H9 (cell line): ENCODE results near the gene WFIKKN1. TPM values are rescaled to one million over a fixed set of nuclear protein-coding genes. Genes with fewer than 3 reads are reported as not detected.

ENCODE experiments used
- DNase-seq: peaks from one replicate; pipeline ENCODE4 v3.0.0-alpha.2; 2017
- H2AFZ ChIP-seq: one replicate; pipeline ENCODE4 v1.6.1; 2013; ENCODE audit warnings: mild to moderate bottlenecking, low read length, control low read depth, moderate library complexity
- H2AK5ac ChIP-seq: 2 replicates; pipeline ENCODE4 v1.6.1; 2013; ENCODE audit warnings: low read length, control low read depth, mixed read lengths; ENCODE audit not compliant: insufficient read length
- H2BK120ac ChIP-seq: one replicate; pipeline ENCODE4 v1.6.1; 2013; ENCODE audit warnings: low read depth, mild to moderate bottlenecking, low read length, control low read depth, inconsistent platforms; ENCODE audit not compliant: poor library complexity, severe bottlenecking
- H2BK12ac ChIP-seq: 2 replicates; pipeline ENCODE4 v1.6.1; 2013; ENCODE audit warnings: low read length, control low read depth, mixed read lengths, low read depth; ENCODE audit not compliant: insufficient read length
- H2BK15ac ChIP-seq: 2 replicates; pipeline ENCODE4 v1.6.1; 2013; ENCODE audit warnings: low read depth, low read length, control low read depth
- H2BK20ac ChIP-seq: one replicate; pipeline ENCODE4 v1.6.1; 2013; ENCODE audit warnings: low read depth, mild to moderate bottlenecking, low read length, control low read depth, inconsistent platforms; ENCODE audit not compliant: poor library complexity, severe bottlenecking
- H2BK5ac ChIP-seq: 2 replicates; pipeline ENCODE4 v1.6.1; 2013; ENCODE audit warnings: low read length, control low read depth, mixed read lengths; ENCODE audit not compliant: insufficient read length
- H3K14ac ChIP-seq: 2 replicates; pipeline ENCODE4 v1.6.1; 2013; ENCODE audit warnings: low read length, control low read depth; ENCODE audit not compliant: insufficient read depth
- H3K18ac ChIP-seq: 2 replicates; pipeline ENCODE4 v1.6.1; 2013; ENCODE audit warnings: low read depth, mild to moderate bottlenecking, mixed read lengths, low read length, control low read depth; ENCODE audit not compliant: insufficient read length
- H3K23ac ChIP-seq: 2 replicates; pipeline ENCODE4 v1.6.1; 2013; ENCODE audit warnings: low read length, control low read depth, mixed read lengths, low read depth; ENCODE audit not compliant: insufficient read length
- H3K23me2 ChIP-seq: 2 replicates; pipeline ENCODE4 v1.6.1; 2013; ENCODE audit warnings: low read depth, mild to moderate bottlenecking, mixed read lengths, low read length, control low read depth; ENCODE audit not compliant: insufficient read length, poor library complexity, severe bottlenecking
- H3K27ac ChIP-seq: 2 replicates; pipeline ENCODE4 v1.5.1; 2013; ENCODE audit warnings: low read length, control low read depth, mixed read lengths, low read depth; ENCODE audit not compliant: insufficient read length
- H3K27me3 ChIP-seq: 2 replicates; pipeline ENCODE4 v1.6.1; 2013; ENCODE audit warnings: low read length, control low read depth, inconsistent platforms; ENCODE audit not compliant: insufficient read depth
- H3K4ac ChIP-seq: 2 replicates; pipeline ENCODE4 v1.6.1; 2013; ENCODE audit warnings: low read depth, mild to moderate bottlenecking, control low read depth, inconsistent platforms, low read length, moderate library complexity
- H3K4me1 ChIP-seq: 2 replicates; pipeline ENCODE4 v1.6.1; 2013; ENCODE audit warnings: low read length, control low read depth, inconsistent platforms; ENCODE audit not compliant: insufficient read depth
- H3K4me2 ChIP-seq: 2 replicates; pipeline ENCODE4 v1.6.1; 2013; ENCODE audit warnings: low read length, control low read depth, mixed read lengths; ENCODE audit not compliant: insufficient read length, insufficient read depth
- H3K56ac ChIP-seq: 2 replicates; pipeline ENCODE4 v1.6.1; 2013; ENCODE audit warnings: low read depth, mild to moderate bottlenecking, mixed read lengths, low read length, control low read depth; ENCODE audit not compliant: insufficient read length
- H3K79me1 ChIP-seq: 2 replicates; pipeline ENCODE4 v1.6.1; 2013; ENCODE audit warnings: low read depth, mild to moderate bottlenecking, moderate library complexity, low read length, control low read depth, inconsistent platforms; ENCODE audit not compliant: insufficient read depth, poor library complexity, severe bottlenecking
- H3K79me2 ChIP-seq: 2 replicates; pipeline ENCODE4 v1.6.1; 2013; ENCODE audit warnings: low read length, control low read depth, inconsistent platforms; ENCODE audit not compliant: insufficient read depth
- H3K9ac ChIP-seq: 2 replicates; pipeline ENCODE4 v1.6.1; 2013; ENCODE audit warnings: low read length, control low read depth, mixed read lengths; ENCODE audit not compliant: insufficient read length; ENCODE audit errors: extremely low read depth
- H3K9me3 ChIP-seq: one replicate; pipeline ENCODE4 v1.6.1; 2013; ENCODE audit warnings: low read depth, low read length, inconsistent platforms; ENCODE audit not compliant: control insufficient read depth
- H3T11ph ChIP-seq: one replicate; pipeline ENCODE4 v1.6.1; 2013; ENCODE audit warnings: mild to moderate bottlenecking, low read length, control low read depth, inconsistent platforms
- H4K20me1 ChIP-seq: one replicate; pipeline ENCODE4 v1.6.1; 2013; ENCODE audit not compliant: control insufficient read depth, insufficient read length, insufficient read depth
- H4K5ac ChIP-seq: 2 replicates; pipeline ENCODE4 v1.6.1; 2013; ENCODE audit warnings: low read depth, mild to moderate bottlenecking, mixed read lengths, low read length, control low read depth; ENCODE audit not compliant: insufficient read length
- H4K8ac ChIP-seq: replicated peaks from 2 replicates; pipeline ENCODE4 v1.6.1; 2013; ENCODE audit warnings: low read length, control low read depth, mixed read lengths, low read depth; ENCODE audit not compliant: insufficient read length
- H4K91ac ChIP-seq: 2 replicates; pipeline ENCODE4 v1.6.1; 2013; ENCODE audit warnings: low read depth, mild to moderate bottlenecking, moderate library complexity, mixed read lengths, low read length, control low read depth; ENCODE audit not compliant: insufficient read length
- H3K27ac Mint-ChIP-seq, 3 experiments: 2 replicates in 2 of 3; 3 replicates in 1 of 3; pipeline ENCODE4 v1.8.0; 2020 to 2021; ENCODE audit warnings: mixed read lengths in 3 of 3, mild to moderate bottlenecking in 1 of 3, moderate library complexity in 1 of 3
- H3K27me3 Mint-ChIP-seq: 2 replicates; pipeline ENCODE4 v1.8.0; 2021; ENCODE audit warnings: low read depth, mild to moderate bottlenecking, moderate library complexity, mixed read lengths
- H3K36me3 Mint-ChIP-seq, 3 experiments: 2 replicates in 2 of 3; 3 replicates in 1 of 3; pipeline ENCODE4 v1.8.0; 2020 to 2021; ENCODE audit warnings: low read depth in 3 of 3, mixed read lengths in 3 of 3; ENCODE audit not compliant: insufficient read depth in 1 of 3
- H3K4me1 Mint-ChIP-seq, 2 experiments: 2 replicates each; pipeline ENCODE4 v1.8.0; 2020; ENCODE audit warnings: mixed read lengths in 2 of 2
- H3K4me3 Mint-ChIP-seq, 2 experiments: 2 replicates in 1 of 2; 3 replicates in 1 of 2; pipeline ENCODE4 v1.8.0; 2020 to 2021; ENCODE audit warnings: mild to moderate bottlenecking in 2 of 2, mixed read lengths in 2 of 2, moderate library complexity in 1 of 2
- H3K9me3 Mint-ChIP-seq, 2 experiments: 2 replicates in 1 of 2; 3 replicates in 1 of 2; pipeline ENCODE4 v1.8.0; 2020; ENCODE audit warnings: mild to moderate bottlenecking in 2 of 2, mixed read lengths in 2 of 2, moderate library complexity in 1 of 2
- WGBS: extraction: QIAGEN DNeasy Blood & Tissue Kit; methylation state at CpG from one replicate; pipeline ENCODE4 v1.1.7; 2013; ENCODE audit warnings: missing lambda C conversion rate, low lambda C conversion rate, mixed read lengths; ENCODE audit not compliant: insufficient read length; ENCODE audit errors: extremely low coverage; 5-methylcytosine and 5-hydroxymethylcytosine counted together
- total RNA-seq: library from RNA; stranded (reverse); gene quantifications from 2 replicates; pipeline ENCODE4 v1.2.1, GENCODE V29; 2021
- TF ChIP-seq, protein P1 (sequence below): fragments of 200-600 bp; sonication (generic); conservative IDR thresholded peaks from 3 replicates; pipeline ENCODE4 v1.8.0; 2021; ENCODE audit warnings: antibody characterized with exemption, mild to moderate bottlenecking

Gene WFIKKN1
- total RNA-seq, 1 experiment from 2014 or later: 8.3 TPM

DNA sequence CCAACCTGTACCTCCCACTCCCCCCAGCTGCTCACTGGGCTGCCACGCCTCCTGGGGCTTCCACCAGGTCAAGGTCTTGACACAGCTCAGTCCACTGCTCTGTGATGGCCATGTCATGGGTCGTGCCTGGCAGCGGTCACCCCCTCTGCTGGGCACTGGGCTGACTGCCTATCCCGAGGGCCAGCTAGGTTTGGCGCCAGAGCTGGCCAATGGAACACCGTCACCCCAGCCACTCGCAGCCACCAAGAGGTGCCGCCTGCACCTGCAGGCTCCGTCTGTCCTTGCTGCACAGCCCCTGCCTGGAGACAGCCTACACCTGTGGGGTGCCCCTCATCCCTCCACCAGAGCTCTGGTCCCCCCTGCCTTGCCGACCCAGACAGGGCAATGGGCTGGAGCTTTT is 45.4 kb upstream of the WFIKKN1 start:
- H3K27ac Mint-ChIP-seq: no peak overlapping the region
- Histone ChIP-seq H4K91ac (no peak overlapping the region), H4K5ac (no peak overlapping the region), H2BK20ac (no peak overlapping the region), H3K56ac (no peak overlapping the region), H3K79me1 (no peaks in the 10 kb centered on the region), H2BK120ac (no peak overlapping the region), H3K4me1 (no peaks in the 10 kb centered on the region; the same call in 1 of the 2 replicates), H2BK5ac (no peak overlapping the region), H2BK12ac (no peak overlapping the region), H2BK15ac (no peak overlapping the region), H3K27me3 (peaks cover 7% of the 10 kb centered on the region; the same call in 1 of the 2 replicates), H4K20me1 (no peaks in the 10 kb centered on the region), H3K4ac (no peak overlapping the region), H3K9me3 (no peaks in the 10 kb centered on the region), H3K79me2 (no peaks in the 10 kb centered on the region), H3K23ac (no peak overlapping the region), H3K4me2 (no peak overlapping the region), H3K9ac (no peak overlapping the region), H3K14ac (no peak overlapping the region), H3T11ph (no peak overlapping the region), H2AFZ (no peak overlapping the region), H3K27ac (no peak overlapping the region), H2AK5ac (no peak overlapping the region), H3K18ac (no peak overlapping the region), H3K23me2 (peaks cover 5% of the 10 kb centered on the region), H4K8ac (no peak overlapping the region)
- DNase-seq: peak; percentile 73
- no peak overlapping the region for H3K4me3 Mint-ChIP-seq
- H3K27me3 Mint-ChIP-seq: peaks cover 33% of the 10 kb centered on the region
- peaks cover 0 to 4% (median 4%) of the 10 kb centered on the region in 3 experiments; a peak in 3 of 7 replicates for H3K36me3 Mint-ChIP-seq
- no CpG with 5 or more reads among the region's 10 CpGs for WGBS
- no peaks in the 10 kb centered on the region for H3K9me3 Mint-ChIP-seq
- TF ChIP-seq, protein P1, sequence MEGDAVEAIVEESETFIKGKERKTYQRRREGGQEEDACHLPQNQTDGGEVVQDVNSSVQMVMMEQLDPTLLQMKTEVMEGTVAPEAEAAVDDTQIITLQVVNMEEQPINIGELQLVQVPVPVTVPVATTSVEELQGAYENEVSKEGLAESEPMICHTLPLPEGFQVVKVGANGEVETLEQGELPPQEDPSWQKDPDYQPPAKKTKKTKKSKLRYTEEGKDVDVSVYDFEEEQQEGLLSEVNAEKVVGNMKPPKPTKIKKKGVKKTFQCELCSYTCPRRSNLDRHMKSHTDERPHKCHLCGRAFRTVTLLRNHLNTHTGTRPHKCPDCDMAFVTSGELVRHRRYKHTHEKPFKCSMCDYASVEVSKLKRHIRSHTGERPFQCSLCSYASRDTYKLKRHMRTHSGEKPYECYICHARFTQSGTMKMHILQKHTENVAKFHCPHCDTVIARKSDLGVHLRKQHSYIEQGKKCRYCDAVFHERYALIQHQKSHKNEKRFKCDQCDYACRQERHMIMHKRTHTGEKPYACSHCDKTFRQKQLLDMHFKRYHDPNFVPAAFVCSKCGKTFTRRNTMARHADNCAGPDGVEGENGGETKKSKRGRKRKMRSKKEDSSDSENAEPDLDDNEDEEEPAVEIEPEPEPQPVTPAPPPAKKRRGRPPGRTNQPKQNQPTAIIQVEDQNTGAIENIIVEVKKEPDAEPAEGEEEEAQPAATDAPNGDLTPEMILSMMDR: no peak
- H3K4me1 Mint-ChIP-seq: peaks cover 6 to 21% of the 10 kb centered on the region in 2 experiments
